ENCODE results near the gene CNGA2.
A peak's percentile ranks its signal among the peaks of the same experiment; 100 is the strongest.

The CNGA2 gene

DNA sequence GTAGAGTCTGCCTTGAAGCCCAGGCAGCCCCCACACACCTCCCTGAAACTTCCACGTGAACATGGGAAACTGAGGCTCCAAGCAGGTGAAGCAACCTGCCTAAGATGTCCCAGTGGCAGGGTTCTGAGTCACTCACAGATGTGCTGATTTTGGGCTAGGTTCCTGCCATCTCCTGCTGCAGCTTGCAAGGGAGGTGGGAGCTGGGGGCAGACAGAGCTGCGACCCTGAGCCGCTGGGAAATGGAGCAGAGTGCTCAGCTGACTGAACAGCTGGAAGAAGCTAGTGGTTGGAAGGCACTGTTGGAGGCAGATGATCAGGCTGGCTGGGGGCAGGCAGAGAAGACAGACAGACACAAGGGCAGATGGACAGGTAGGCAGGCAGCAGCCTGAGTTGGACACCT is 22.3 kb upstream of the CNGA2 start:
- Histone ChIP-seq H3K79me2 (ENCODE audit: insufficient read depth, low read length) (no peaks in the 10 kb centered on the region), H3K27me3 (ENCODE audit: insufficient read depth, low read length, poor library complexity) (no peaks in the 10 kb centered on the region), H3K36me3 (ENCODE audit: insufficient read depth, low read length) (no peaks in the 10 kb centered on the region), H3K4me2 (ENCODE audit: insufficient read depth, low read length) (no peak overlapping the region), H3K9ac (ENCODE audit: low read depth, low read length) (no peak overlapping the region), H3K4me3 (ENCODE audit: low read depth in 1 of 2, low read length in 2 of 2) (no peak overlapping the region), H4K20me1 (ENCODE audit: insufficient read depth, low read length) (no peaks in the 10 kb centered on the region), H2AFZ (ENCODE audit: low read depth, low read length) (no peak overlapping the region), H3K27ac (ENCODE audit: low read length) (no peak overlapping the region), H3K4me1 (ENCODE audit: insufficient read depth, low read length) (no peaks in the 10 kb centered on the region), H3K9me3 (ENCODE audit: insufficient read depth, low read length, severe bottlenecking) (no peaks in the 10 kb centered on the region)
- TF ChIP-seq EZH2 (IDR thresholded peaks at IDR 0.05; ENCODE audit: borderline replicate concordance, low read depth, low read length, severe bottlenecking), result no peak
- TF ChIP-seq, protein P1, sequence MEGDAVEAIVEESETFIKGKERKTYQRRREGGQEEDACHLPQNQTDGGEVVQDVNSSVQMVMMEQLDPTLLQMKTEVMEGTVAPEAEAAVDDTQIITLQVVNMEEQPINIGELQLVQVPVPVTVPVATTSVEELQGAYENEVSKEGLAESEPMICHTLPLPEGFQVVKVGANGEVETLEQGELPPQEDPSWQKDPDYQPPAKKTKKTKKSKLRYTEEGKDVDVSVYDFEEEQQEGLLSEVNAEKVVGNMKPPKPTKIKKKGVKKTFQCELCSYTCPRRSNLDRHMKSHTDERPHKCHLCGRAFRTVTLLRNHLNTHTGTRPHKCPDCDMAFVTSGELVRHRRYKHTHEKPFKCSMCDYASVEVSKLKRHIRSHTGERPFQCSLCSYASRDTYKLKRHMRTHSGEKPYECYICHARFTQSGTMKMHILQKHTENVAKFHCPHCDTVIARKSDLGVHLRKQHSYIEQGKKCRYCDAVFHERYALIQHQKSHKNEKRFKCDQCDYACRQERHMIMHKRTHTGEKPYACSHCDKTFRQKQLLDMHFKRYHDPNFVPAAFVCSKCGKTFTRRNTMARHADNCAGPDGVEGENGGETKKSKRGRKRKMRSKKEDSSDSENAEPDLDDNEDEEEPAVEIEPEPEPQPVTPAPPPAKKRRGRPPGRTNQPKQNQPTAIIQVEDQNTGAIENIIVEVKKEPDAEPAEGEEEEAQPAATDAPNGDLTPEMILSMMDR (IDR thresholded peaks at IDR 0.05; ENCODE audit: borderline replicate concordance, extremely low read depth, low read length, poor library complexity, severe bottlenecking), result no peak
- DNase-seq, result no peak
- ATAC-seq (ENCODE audit: insufficient read depth, low read depth), result no peak

DNA sequence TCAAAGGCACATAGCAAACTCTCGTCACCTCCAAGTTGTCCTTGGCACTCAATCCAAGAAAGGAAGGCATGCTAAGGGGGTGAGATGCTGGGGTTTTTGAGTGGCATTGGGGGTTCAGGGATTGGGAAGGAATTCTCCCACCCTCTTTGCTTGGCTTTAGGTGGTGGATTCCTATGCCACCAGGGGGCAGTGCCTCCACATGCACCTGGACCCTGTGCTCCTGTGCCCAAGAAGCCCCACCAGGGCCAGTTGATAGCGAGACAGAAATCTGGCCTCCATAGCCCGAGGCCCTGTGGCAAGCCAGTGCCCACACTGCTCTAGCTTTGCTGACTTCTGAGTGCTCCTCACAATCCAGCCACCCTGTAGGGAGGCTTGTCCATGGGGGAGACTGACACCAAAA is 20.7 kb upstream of the CNGA2 start:
- Histone ChIP-seq H2AFZ (ENCODE audit: low read depth, low read length) (no peak overlapping the region), H3K4me2 (ENCODE audit: insufficient read depth, low read length) (no peak overlapping the region), H3K27ac (ENCODE audit: low read length) (no peak overlapping the region), H3K9ac (ENCODE audit: low read depth, low read length) (no peak overlapping the region), H3K9me3 (ENCODE audit: insufficient read depth, low read length, severe bottlenecking) (no peaks in the 10 kb centered on the region), H3K36me3 (ENCODE audit: insufficient read depth, low read length) (no peaks in the 10 kb centered on the region), H3K4me3 (ENCODE audit: low read depth in 1 of 2, low read length in 2 of 2) (no peak overlapping the region), H3K79me2 (ENCODE audit: insufficient read depth, low read length) (no peaks in the 10 kb centered on the region), H3K27me3 (ENCODE audit: insufficient read depth, low read length, poor library complexity) (no peaks in the 10 kb centered on the region), H3K4me1 (ENCODE audit: insufficient read depth, low read length) (no peaks in the 10 kb centered on the region), H4K20me1 (ENCODE audit: insufficient read depth, low read length) (no peaks in the 10 kb centered on the region)
- peak; percentile 29 for DNase-seq
- no peak for TF ChIP-seq EZH2 (IDR thresholded peaks at IDR 0.05; ENCODE audit: borderline replicate concordance, low read depth, low read length, severe bottlenecking)
- TF ChIP-seq, protein P1 (IDR thresholded peaks at IDR 0.05; ENCODE audit: borderline replicate concordance, extremely low read depth, low read length, poor library complexity, severe bottlenecking), result peak; percentile 66
- ATAC-seq (ENCODE audit: insufficient read depth, low read depth), result peak; percentile 64; the same call in 2 of the 3 replicates

- no peak for TF ChIP-seq EZH2 (IDR thresholded peaks at IDR 0.05; ENCODE audit: borderline replicate concordance, low read depth, low read length, severe bottlenecking)
- TF ChIP-seq, protein P1 (IDR thresholded peaks at IDR 0.05; ENCODE audit: borderline replicate concordance, extremely low read depth, low read length, poor library complexity, severe bottlenecking), result no peak
- Histone ChIP-seq H2AFZ (ENCODE audit: low read depth, low read length) (no peak overlapping the region), H3K4me2 (ENCODE audit: insufficient read depth, low read length) (no peak overlapping the region), H3K9me3 (ENCODE audit: insufficient read depth, low read length, severe bottlenecking) (no peaks in the 10 kb centered on the region), H3K4me1 (ENCODE audit: insufficient read depth, low read length) (no peaks in the 10 kb centered on the region), H3K27me3 (ENCODE audit: insufficient read depth, low read length, poor library complexity) (no peaks in the 10 kb centered on the region), H3K79me2 (ENCODE audit: insufficient read depth, low read length) (no peaks in the 10 kb centered on the region), H3K27ac (ENCODE audit: low read length) (no peak overlapping the region), H4K20me1 (ENCODE audit: insufficient read depth, low read length) (no peaks in the 10 kb centered on the region), H3K4me3 (ENCODE audit: low read depth in 1 of 2, low read length in 2 of 2) (no peak overlapping the region), H3K9ac (ENCODE audit: low read depth, low read length) (no peak overlapping the region), H3K36me3 (ENCODE audit: insufficient read depth, low read length) (no peaks in the 10 kb centered on the region)
- DNase-seq (no peak), ATAC-seq (ENCODE audit: insufficient read depth, low read depth) (no peak)
These were observed 20.2 kb upstream of the CNGA2 start for GRCh38 chrX:151714362-151714761.

- Histone ChIP-seq H3K9me3 (ENCODE audit: insufficient read depth, low read length, severe bottlenecking) (no peaks in the 10 kb centered on the region), H3K4me1 (ENCODE audit: insufficient read depth, low read length) (no peaks in the 10 kb centered on the region), H3K4me3 (ENCODE audit: low read depth in 1 of 2, low read length in 2 of 2) (no peak within 1 kb of the TSS), H3K79me2 (ENCODE audit: insufficient read depth, low read length) (no peaks in the 10 kb centered on the region), H3K27ac (ENCODE audit: low read length) (no peak within 1 kb of the TSS), H3K27me3 (ENCODE audit: insufficient read depth, low read length, poor library complexity) (no peaks in the 10 kb centered on the region), H3K36me3 (ENCODE audit: insufficient read depth, low read length) (no peaks in the 10 kb centered on the region), H3K4me2 (ENCODE audit: insufficient read depth, low read length) (no peak within 1 kb of the TSS), H2AFZ (ENCODE audit: low read depth, low read length) (no peak within 1 kb of the TSS), H3K9ac (ENCODE audit: low read depth, low read length) (no peak within 1 kb of the TSS), H4K20me1 (ENCODE audit: insufficient read depth, low read length) (no peaks in the 10 kb centered on the region)
- TF ChIP-seq, protein P1 (IDR thresholded peaks at IDR 0.05; ENCODE audit: borderline replicate concordance, extremely low read depth, low read length, poor library complexity, severe bottlenecking), result no peak
- TF ChIP-seq EZH2 (IDR thresholded peaks at IDR 0.05; ENCODE audit: borderline replicate concordance, low read depth, low read length, severe bottlenecking), result no peak
- ATAC-seq (ENCODE audit: insufficient read depth, low read depth) (no peak), DNase-seq (no peak)
These were observed 18.8 kb upstream of the CNGA2 start, which contains the start of gene FATE1 for GRCh38 chrX:151715752-151716151. FATE1 (plus strand) TSS chrX:151716035; CDS start chrX:151716120, 85 bp downstream.
